HepG2 (cell line): ENCODE measurements around the gene PLIN5. TPM values are rescaled to one million over a fixed set of nuclear protein-coding genes. Genes with fewer than 3 reads are reported as not detected.

ENCODE experiments used
- ARNT2 ChIP-seq: sonication (generic); formaldehyde crosslinking; IDR thresholded peaks from 2 replicates; pipeline ENCODE4 v1.8.0; 2022; ENCODE audit warnings: mild to moderate bottlenecking, low read depth, missing genetic modification reagents, moderate library complexity
- ATF7 ChIP-seq, 2 experiments: fragments of 450-650 bp in 1 of 2; sonication (generic) in 1 of 2; formaldehyde crosslinking in 1 of 2; IDR thresholded peaks; 2 replicates each; pipeline versions ENCODE4 v1.4.0 to v1.6.1; 2016 to 2020; ENCODE audit warnings: antibody characterized with exemption in 1 of 2, mild to moderate bottlenecking in 1 of 2, missing genetic modification reagents in 1 of 2
- ATRX ChIP-seq: sonication (generic); formaldehyde crosslinking; IDR thresholded peaks from 2 replicates; pipeline ENCODE4 v1.4.0; 2020; ENCODE audit warnings: missing genetic modification reagents, borderline replicate concordance
- ETV5 ChIP-seq: IDR thresholded peaks from 2 replicates; pipeline ENCODE4 v1.6.1; 2018; ENCODE audit warnings: missing biosample characterization, missing genetic modification reagents, inconsistent platforms, borderline replicate concordance
- ISX ChIP-seq: sonication (generic); formaldehyde crosslinking; conservative IDR thresholded peaks from 2 replicates; pipeline ENCODE4 v1.5.0; 2020; ENCODE audit warnings: missing genetic modification reagents
- KMT2A ChIP-seq: sonication (generic); formaldehyde crosslinking; IDR thresholded peaks from 2 replicates; pipeline ENCODE4 v1.4.0; 2020; ENCODE audit warnings: missing genetic modification reagents
- MIER3 ChIP-seq: IDR thresholded peaks from 2 replicates; pipeline ENCODE4 v1.6.1; 2016; ENCODE audit warnings: missing compliant biosample characterization, borderline replicate concordance
- MTA1 ChIP-seq: sonication (generic); formaldehyde crosslinking; IDR thresholded peaks from 2 replicates; pipeline ENCODE4 v1.4.0; 2020; ENCODE audit warnings: missing genetic modification reagents, mild to moderate bottlenecking, borderline replicate concordance
- ONECUT2 ChIP-seq: sonication (generic); formaldehyde crosslinking; IDR thresholded peaks from 2 replicates; pipeline ENCODE4 v1.4.0; 2020; ENCODE audit warnings: missing genetic modification reagents
- RBAK ChIP-seq: sonication (generic); formaldehyde crosslinking; IDR thresholded peaks from 2 replicates; pipeline ENCODE4 v1.5.1; 2020; ENCODE audit warnings: mild to moderate bottlenecking, missing genetic modification reagents
- RCOR2 ChIP-seq: IDR thresholded peaks from 2 replicates; pipeline ENCODE4 v1.6.1; 2016; ENCODE audit warnings: missing biosample characterization, missing genetic modification reagents
- ZNF205 ChIP-seq: IDR thresholded peaks from 2 replicates; pipeline ENCODE4 v1.6.1; 2018; ENCODE audit warnings: missing biosample characterization, missing genetic modification reagents
- ZNF230 ChIP-seq: sonication (generic); formaldehyde crosslinking; IDR thresholded peaks from 2 replicates; pipeline ENCODE4 v1.4.0; 2020; ENCODE audit warnings: mild to moderate bottlenecking, missing genetic modification reagents
- ZNF430 ChIP-seq: sonication (generic); formaldehyde crosslinking; IDR thresholded peaks from 2 replicates; pipeline ENCODE4 v1.9.0; 2021; ENCODE audit warnings: mild to moderate bottlenecking, missing genetic modification reagents
- ZNF720 ChIP-seq: sonication (generic); formaldehyde crosslinking; IDR thresholded peaks from 2 replicates; pipeline ENCODE4 v1.4.0; 2020; ENCODE audit warnings: missing genetic modification reagents
- ZNF781 ChIP-seq: sonication (generic); formaldehyde crosslinking; IDR thresholded peaks from 2 replicates; pipeline ENCODE4 v1.5.1; 2020; ENCODE audit warnings: borderline replicate concordance, mild to moderate bottlenecking, missing genetic modification reagents; ENCODE audit errors: not compliant biosample characterization
- polyA plus RNA-seq, 8 experiments: library from polyadenylated mRNA; depleted of rRNA in 3 of 8; stranded (reverse) in 7 of 8; unstranded in 1 of 8; fragments of >200 nt; fragmentation: Illumina TruSeq in 4 of 8; extraction: Trizol in 4 of 8; gene quantifications; 2 replicates each; pipeline versions ENCODE4 v1.2.1 to v1.2.3, GENCODE V29; 2011 to 2016; ENCODE audit warnings: low read depth in 4 of 8, missing spikeins in 1 of 8, mixed read lengths in 1 of 8; ENCODE audit not compliant: insufficient read depth in 1 of 8
- total RNA-seq, 5 experiments: library from RNA; depleted of rRNA; stranded (reverse); fragments of >200 nt; fragmentation: Illumina TruSeq; extraction: Trizol; gene quantifications; 2 replicates each; pipeline ENCODE4 v1.2.3, GENCODE V29; 2016; ENCODE audit warnings: low read depth in 1 of 5
- TF ChIP-seq, protein P1 (sequence below): sonication (generic); formaldehyde crosslinking; IDR thresholded peaks from 2 replicates; pipeline ENCODE4 v1.4.0; 2020; ENCODE audit warnings: mild to moderate bottlenecking, low read depth, missing genetic modification reagents
- TF ChIP-seq, protein P2 (sequence below): sonication (generic); formaldehyde crosslinking; IDR thresholded peaks from 2 replicates; pipeline ENCODE4 v1.4.0; 2020; ENCODE audit warnings: missing genetic modification reagents, borderline replicate concordance
- TF ChIP-seq, protein P3 (sequence below): sonication (generic); formaldehyde crosslinking; IDR thresholded peaks from 2 replicates; pipeline ENCODE4 v1.9.0; 2021; ENCODE audit warnings: mild to moderate bottlenecking, missing genetic modification reagents

Gene PLIN5
- total and polyA plus RNA-seq, 2 of the 13 experiments (the other 11 are each of a cell fraction or from before 2014, with no cell fraction given), result 1.8 to 4.8 TPM

DNA sequence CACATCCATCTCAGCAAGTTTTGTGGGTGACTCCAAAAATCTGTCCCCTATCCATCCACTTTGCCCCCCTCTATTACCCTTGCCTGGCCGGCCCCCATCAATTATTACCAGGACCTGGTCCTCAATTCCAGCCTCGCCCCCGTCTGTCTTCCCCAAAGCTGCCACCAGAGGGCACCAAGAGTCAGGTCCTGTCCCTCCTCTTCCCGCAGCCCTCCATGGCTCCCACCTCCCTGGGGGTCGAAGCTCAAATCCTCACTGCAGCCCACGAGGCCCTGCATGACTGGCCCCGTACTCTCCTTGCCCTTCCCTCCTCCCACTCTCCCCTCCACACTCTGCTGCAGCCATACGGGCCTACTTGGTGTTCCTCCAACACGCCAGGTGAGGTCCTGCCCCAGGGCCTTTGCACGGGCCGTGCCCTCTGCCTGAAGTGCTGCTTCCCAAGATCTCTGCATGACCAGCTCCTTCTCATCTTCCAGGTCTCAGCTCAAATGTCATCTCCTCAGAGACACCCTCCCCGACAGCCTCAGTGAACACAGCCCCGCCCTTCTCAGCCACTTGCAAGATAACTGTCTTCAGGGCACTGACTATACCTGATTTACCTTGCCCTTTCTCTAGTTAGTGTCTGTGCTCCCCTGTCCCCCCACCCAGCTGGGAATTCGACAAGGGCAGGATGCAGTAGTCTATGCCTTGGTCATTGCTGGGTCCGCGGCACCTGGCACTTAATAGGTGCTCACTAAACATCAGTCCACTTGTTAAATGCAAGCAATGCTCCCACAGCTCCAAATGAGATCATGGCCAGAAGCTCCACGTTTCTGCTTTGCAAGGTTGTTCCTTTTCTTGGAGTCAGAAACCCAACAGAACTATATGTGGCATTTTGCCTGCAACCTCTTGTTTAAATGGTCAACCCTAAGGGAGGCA, 41.3 kb upstream of the PLIN5 start (continued):
- TF ChIP-seq ZNF230 (CRISPR knock-in tag) (no peak), ARNT2 (CRISPR knock-in tag) (0 out of 2 replicates have a peak, but pooled peaks have one; percentile 45), ETV5 (no peak), ISX (CRISPR knock-in tag) (no peak), ONECUT2 (CRISPR knock-in tag) (no peak), RCOR2 (0 out of 2 replicates have a peak, but pooled peaks have one; percentile 14), ZNF205 (CRISPR knock-in tag) (0 out of 2 replicates have a peak, but pooled peaks have one; percentile 28), MTA1 (CRISPR knock-in tag) (peak; percentile 70; the same call in 1 of the 2 replicates), MIER3 (CRISPR knock-in tag) (no peak), ZNF781 (CRISPR knock-in tag) (no peak), ZNF720 (CRISPR knock-in tag) (no peak), KMT2A (CRISPR knock-in tag) (0 out of 2 replicates have a peak, but pooled peaks have one; percentile 25), RBAK (CRISPR knock-in tag) (no peak), ATF7 (IDR thresholded peaks at IDR 0.05) (no peak), ATF7 (CRISPR knock-in tag; IDR thresholded peaks at IDR 0.05) (no peak), ZNF430 (CRISPR knock-in tag) (no peak), ATRX (no peak)
- TF ChIP-seq, protein P1, sequence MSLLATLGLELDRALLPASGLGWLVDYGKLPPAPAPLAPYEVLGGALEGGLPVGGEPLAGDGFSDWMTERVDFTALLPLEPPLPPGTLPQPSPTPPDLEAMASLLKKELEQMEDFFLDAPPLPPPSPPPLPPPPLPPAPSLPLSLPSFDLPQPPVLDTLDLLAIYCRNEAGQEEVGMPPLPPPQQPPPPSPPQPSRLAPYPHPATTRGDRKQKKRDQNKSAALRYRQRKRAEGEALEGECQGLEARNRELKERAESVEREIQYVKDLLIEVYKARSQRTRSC (CRISPR knock-in tag), result no peak
- TF ChIP-seq, protein P2, sequence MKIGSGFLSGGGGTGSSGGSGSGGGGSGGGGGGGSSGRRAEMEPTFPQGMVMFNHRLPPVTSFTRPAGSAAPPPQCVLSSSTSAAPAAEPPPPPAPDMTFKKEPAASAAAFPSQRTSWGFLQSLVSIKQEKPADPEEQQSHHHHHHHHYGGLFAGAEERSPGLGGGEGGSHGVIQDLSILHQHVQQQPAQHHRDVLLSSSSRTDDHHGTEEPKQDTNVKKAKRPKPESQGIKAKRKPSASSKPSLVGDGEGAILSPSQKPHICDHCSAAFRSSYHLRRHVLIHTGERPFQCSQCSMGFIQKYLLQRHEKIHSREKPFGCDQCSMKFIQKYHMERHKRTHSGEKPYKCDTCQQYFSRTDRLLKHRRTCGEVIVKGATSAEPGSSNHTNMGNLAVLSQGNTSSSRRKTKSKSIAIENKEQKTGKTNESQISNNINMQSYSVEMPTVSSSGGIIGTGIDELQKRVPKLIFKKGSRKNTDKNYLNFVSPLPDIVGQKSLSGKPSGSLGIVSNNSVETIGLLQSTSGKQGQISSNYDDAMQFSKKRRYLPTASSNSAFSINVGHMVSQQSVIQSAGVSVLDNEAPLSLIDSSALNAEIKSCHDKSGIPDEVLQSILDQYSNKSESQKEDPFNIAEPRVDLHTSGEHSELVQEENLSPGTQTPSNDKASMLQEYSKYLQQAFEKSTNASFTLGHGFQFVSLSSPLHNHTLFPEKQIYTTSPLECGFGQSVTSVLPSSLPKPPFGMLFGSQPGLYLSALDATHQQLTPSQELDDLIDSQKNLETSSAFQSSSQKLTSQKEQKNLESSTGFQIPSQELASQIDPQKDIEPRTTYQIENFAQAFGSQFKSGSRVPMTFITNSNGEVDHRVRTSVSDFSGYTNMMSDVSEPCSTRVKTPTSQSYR (CRISPR knock-in tag), result 0 out of 2 replicates have a peak, but pooled peaks have one; percentile 33
- TF ChIP-seq, protein P3, sequence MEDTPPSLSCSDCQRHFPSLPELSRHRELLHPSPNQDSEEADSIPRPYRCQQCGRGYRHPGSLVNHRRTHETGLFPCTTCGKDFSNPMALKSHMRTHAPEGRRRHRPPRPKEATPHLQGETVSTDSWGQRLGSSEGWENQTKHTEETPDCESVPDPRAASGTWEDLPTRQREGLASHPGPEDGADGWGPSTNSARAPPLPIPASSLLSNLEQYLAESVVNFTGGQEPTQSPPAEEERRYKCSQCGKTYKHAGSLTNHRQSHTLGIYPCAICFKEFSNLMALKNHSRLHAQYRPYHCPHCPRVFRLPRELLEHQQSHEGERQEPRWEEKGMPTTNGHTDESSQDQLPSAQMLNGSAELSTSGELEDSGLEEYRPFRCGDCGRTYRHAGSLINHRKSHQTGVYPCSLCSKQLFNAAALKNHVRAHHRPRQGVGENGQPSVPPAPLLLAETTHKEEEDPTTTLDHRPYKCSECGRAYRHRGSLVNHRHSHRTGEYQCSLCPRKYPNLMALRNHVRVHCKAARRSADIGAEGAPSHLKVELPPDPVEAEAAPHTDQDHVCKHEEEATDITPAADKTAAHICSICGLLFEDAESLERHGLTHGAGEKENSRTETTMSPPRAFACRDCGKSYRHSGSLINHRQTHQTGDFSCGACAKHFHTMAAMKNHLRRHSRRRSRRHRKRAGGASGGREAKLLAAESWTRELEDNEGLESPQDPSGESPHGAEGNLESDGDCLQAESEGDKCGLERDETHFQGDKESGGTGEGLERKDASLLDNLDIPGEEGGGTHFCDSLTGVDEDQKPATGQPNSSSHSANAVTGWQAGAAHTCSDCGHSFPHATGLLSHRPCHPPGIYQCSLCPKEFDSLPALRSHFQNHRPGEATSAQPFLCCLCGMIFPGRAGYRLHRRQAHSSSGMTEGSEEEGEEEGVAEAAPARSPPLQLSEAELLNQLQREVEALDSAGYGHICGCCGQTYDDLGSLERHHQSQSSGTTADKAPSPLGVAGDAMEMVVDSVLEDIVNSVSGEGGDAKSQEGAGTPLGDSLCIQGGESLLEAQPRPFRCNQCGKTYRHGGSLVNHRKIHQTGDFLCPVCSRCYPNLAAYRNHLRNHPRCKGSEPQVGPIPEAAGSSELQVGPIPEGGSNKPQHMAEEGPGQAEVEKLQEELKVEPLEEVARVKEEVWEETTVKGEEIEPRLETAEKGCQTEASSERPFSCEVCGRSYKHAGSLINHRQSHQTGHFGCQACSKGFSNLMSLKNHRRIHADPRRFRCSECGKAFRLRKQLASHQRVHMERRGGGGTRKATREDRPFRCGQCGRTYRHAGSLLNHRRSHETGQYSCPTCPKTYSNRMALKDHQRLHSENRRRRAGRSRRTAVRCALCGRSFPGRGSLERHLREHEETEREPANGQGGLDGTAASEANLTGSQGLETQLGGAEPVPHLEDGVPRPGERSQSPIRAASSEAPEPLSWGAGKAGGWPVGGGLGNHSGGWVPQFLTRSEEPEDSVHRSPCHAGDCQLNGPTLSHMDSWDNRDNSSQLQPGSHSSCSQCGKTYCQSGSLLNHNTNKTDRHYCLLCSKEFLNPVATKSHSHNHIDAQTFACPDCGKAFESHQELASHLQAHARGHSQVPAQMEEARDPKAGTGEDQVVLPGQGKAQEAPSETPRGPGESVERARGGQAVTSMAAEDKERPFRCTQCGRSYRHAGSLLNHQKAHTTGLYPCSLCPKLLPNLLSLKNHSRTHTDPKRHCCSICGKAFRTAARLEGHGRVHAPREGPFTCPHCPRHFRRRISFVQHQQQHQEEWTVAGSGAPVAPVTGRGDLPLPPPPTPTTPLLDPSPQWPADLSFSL, result no peak
